ENCODE results near the gene EXOC6B. TPM values are rescaled to one million over a fixed set of nuclear protein-coding genes. Genes with fewer than 3 reads are reported as not detected.

EXOC6B gene
- total and polyA plus RNA-seq, 2 of the 8 experiments (the other 6 are each of a cell fraction or from before 2014, with no cell fraction given), result 13.5 to 33.0 TPM

DNA sequence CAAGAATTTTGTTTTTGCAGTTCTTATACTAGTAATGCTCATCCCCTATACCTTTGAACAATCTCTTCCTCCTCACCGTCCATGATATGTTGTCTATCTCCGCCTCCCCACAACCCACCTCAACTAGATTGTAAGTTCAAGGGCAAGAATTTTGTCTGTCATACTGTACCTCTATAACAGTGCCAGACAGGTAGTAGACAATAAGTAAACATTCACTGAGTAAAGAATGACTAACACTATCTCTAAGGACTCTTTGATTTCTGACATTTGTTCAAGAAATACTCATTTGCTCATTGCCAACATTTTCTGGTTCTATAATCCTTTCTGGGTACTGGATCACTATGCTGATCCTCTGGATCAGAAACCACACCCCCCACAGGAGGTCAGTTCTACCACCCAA lies 82.4 kb downstream of the EXOC6B start (continued):
- TF ChIP-seq, protein P1, sequence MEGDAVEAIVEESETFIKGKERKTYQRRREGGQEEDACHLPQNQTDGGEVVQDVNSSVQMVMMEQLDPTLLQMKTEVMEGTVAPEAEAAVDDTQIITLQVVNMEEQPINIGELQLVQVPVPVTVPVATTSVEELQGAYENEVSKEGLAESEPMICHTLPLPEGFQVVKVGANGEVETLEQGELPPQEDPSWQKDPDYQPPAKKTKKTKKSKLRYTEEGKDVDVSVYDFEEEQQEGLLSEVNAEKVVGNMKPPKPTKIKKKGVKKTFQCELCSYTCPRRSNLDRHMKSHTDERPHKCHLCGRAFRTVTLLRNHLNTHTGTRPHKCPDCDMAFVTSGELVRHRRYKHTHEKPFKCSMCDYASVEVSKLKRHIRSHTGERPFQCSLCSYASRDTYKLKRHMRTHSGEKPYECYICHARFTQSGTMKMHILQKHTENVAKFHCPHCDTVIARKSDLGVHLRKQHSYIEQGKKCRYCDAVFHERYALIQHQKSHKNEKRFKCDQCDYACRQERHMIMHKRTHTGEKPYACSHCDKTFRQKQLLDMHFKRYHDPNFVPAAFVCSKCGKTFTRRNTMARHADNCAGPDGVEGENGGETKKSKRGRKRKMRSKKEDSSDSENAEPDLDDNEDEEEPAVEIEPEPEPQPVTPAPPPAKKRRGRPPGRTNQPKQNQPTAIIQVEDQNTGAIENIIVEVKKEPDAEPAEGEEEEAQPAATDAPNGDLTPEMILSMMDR (IDR thresholded peaks at IDR 0.05; ENCODE audit: control extremely low read depth in 1 of 3, insufficient read depth in 1 of 3, low read depth in 1 of 3, low read length in 3 of 3), result no peak
- TF ChIP-seq RNF2 (IDR thresholded peaks at IDR 0.05; ENCODE audit: borderline replicate concordance, low read depth, low read length, missing control alignments, poor library complexity, severe bottlenecking), result no peak
- no peak for TF ChIP-seq TAF1 (IDR thresholded peaks at IDR 0.05; ENCODE audit: low read depth, low read length)
